Thyroid gland (tissue), 4 donors: ENCODE data around the gene SGSM2.

Experiments
- POLR2A ChIP-seq, 2 donors: fragments of 450-650 bp; IDR thresholded peaks; one replicate each; pipeline ENCODE4 v1.6.1; 2017; ENCODE audit warnings: antibody characterized with exemption in 2 of 2, mild to moderate bottlenecking in 2 of 2, moderate library complexity in 1 of 2
- TF ChIP-seq, protein P1 (sequence below), 6 experiments: fragments of 200-600 bp in 3 of 6; fragments of 450-650 bp in 3 of 6; sonication (generic) in 3 of 6; IDR thresholded peaks; one replicate each; pipeline ENCODE4 v1.5.1; 2016 to 2019; ENCODE audit warnings: antibody characterized with exemption in 6 of 6, mild to moderate bottlenecking in 2 of 6, inconsistent platforms in 1 of 6, moderate library complexity in 1 of 6

DNA sequence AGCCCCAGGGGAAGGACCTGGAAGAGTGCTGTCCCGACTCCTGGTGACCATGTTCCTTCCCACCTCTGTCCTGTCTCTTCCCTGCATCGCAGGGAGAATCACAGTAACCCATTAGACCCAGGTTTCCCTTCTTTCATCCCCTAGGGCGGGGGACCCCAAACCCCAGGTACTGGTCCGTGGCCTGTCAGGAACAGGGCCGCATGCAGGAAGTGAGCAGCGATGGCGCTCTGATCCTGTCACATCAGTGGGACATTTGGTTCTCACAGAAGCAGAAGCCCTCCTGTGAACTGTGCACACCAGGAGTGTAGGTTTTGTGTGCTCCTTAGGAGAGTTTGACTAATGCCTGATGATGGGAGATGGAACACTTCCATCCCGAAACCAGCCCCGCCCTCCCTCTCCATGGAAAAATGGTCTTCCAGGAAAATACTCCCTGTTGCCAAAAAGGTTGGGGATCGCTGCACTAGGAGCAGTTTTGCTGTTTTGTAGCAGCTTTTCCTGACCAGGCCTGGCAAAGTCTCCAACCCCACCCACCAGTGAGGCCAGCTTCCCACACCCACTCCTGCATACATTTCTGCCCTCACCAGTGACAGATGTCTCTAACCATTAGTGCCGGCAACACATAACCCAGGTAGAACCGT, 53.0 kb downstream of the SGSM2 start:
- TF ChIP-seq, protein P1, sequence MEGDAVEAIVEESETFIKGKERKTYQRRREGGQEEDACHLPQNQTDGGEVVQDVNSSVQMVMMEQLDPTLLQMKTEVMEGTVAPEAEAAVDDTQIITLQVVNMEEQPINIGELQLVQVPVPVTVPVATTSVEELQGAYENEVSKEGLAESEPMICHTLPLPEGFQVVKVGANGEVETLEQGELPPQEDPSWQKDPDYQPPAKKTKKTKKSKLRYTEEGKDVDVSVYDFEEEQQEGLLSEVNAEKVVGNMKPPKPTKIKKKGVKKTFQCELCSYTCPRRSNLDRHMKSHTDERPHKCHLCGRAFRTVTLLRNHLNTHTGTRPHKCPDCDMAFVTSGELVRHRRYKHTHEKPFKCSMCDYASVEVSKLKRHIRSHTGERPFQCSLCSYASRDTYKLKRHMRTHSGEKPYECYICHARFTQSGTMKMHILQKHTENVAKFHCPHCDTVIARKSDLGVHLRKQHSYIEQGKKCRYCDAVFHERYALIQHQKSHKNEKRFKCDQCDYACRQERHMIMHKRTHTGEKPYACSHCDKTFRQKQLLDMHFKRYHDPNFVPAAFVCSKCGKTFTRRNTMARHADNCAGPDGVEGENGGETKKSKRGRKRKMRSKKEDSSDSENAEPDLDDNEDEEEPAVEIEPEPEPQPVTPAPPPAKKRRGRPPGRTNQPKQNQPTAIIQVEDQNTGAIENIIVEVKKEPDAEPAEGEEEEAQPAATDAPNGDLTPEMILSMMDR (IDR thresholded peaks at IDR 0.05) = no peak
- TF ChIP-seq POLR2A (IDR thresholded peaks at IDR 0.05) = no peak
